GM12878 (cell line): ENCODE measurements around the gene FIZ1. TPM values are rescaled to one million over a fixed set of nuclear protein-coding genes. Genes with fewer than 3 reads are reported as not detected.

Experiments used
- BCL3 ChIP-seq: IDR thresholded peaks from 2 replicates; pipeline ENCODE4 v1.6.1; 2011; ENCODE audit warnings: borderline replicate concordance, low read depth, mild to moderate bottlenecking, moderate library complexity, low read length; ENCODE audit not compliant: insufficient read depth, poor library complexity, severe bottlenecking
- BCLAF1 ChIP-seq: fragments of 450-650 bp; IDR thresholded peaks from 2 replicates; pipeline ENCODE4 v1.6.1; 2017; ENCODE audit warnings: antibody characterized with exemption, mild to moderate bottlenecking, moderate library complexity
- HCFC1 ChIP-seq: fragments of 150-350 bp; IDR thresholded peaks from 2 replicates; pipeline ENCODE4 v1.6.1; 2014; ENCODE audit warnings: low read length
- IRF5 ChIP-seq: fragments of 450-650 bp; IDR thresholded peaks from 2 replicates; pipeline ENCODE4 v1.6.1; 2017; ENCODE audit warnings: borderline replicate concordance
- JUNB ChIP-seq: IDR thresholded peaks from 2 replicates; pipeline ENCODE4 v1.6.1; 2016; ENCODE audit warnings: antibody characterized with exemption, mild to moderate bottlenecking
- NFIC ChIP-seq: IDR thresholded peaks from 2 replicates; pipeline ENCODE4 v1.6.1; 2012; ENCODE audit warnings: low read depth, mild to moderate bottlenecking, inconsistent platforms, low read length, moderate library complexity
- RCOR1 ChIP-seq: conservative IDR thresholded peaks from 2 replicates; pipeline ENCODE4 v1.6.1; 2012; ENCODE audit warnings: low read depth, low read length, improper control_type of control experiment
- ZBED1 ChIP-seq: IDR thresholded peaks from 2 replicates; pipeline ENCODE4 v1.6.1; 2016; ENCODE audit warnings: borderline replicate concordance
- polyA plus RNA-seq, 11 experiments: library from polyadenylated mRNA; depleted of rRNA in 4 of 11; unstranded in 6 of 11; stranded (reverse) in 5 of 11; fragments of >200 nt; fragmentation: Nextera tagmentation in 4 of 11; fragmentation: Illumina TruSeq in 1 of 11; extraction: Ambion mirVana in 4 of 11; extraction: Trizol in 1 of 11; gene quantifications; 1 replicate in 1 of 11; 2 replicates in 10 of 11; pipeline versions ENCODE4 v1.2.1 to v1.2.3, GENCODE V29; 2011 to 2016; ENCODE audit warnings: inconsistent platforms in 2 of 11, missing spikeins in 2 of 11, low read depth in 1 of 11
- total RNA-seq, 4 experiments: library from RNA; depleted of rRNA in 3 of 4; stranded (reverse); fragments of >200 nt in 3 of 4; fragmentation: Illumina TruSeq in 1 of 4; extraction: Trizol in 1 of 4; gene quantifications; 2 replicates each; pipeline versions ENCODE4 v1.2.1 to v1.2.3, GENCODE V29; 2013 to 2021

Gene FIZ1
- total and polyA plus RNA-seq, 10 of the 15 experiments (the other 5 are each of a cell fraction or from before 2014, with no cell fraction given) = 0.60 to 16.8 (median 4.2) TPM

GRCh38 chr19:55578031-55578760 lies 21.1 kb downstream of the FIZ1 start (continued):
- TF ChIP-seq RCOR1 (no peak), IRF5 (no peak), JUNB (no peak), BCL3 (no peak), ZBED1 (no peak), BCLAF1 (no peak), NFIC (no peak), HCFC1 (no peak)
- TF ChIP-seq, all 136 proteins: peak for 0
